Right atrium auricular region (tissue), 2 donors: ENCODE data around the gene TMPRSS4. TPM values are rescaled to one million over a fixed set of nuclear protein-coding genes. Genes with fewer than 3 reads are reported as not detected.

Experiments used
- DNase-seq: peaks from one replicate; pipeline ENCODE4 v3.0.0-alpha.2; 2019; ENCODE audit warnings: low spot score
- H3K27ac ChIP-seq, 2 donors: fragments of 200-600 bp; sonication (generic); 1 replicate in 1 of 2; 2 replicates in 1 of 2; pipeline ENCODE4 v1.5.1; 2016 to 2019
- H3K27me3 ChIP-seq, 2 donors: fragments of 200-600 bp; sonication (generic); one replicate each; pipeline versions ENCODE4 v1.5.1 to v1.6.0; 2017 to 2019
- H3K36me3 ChIP-seq: fragments of 200-600 bp; sonication (generic); one replicate; pipeline ENCODE4 v1.5.1; 2016
- H3K4me1 ChIP-seq, 2 donors: fragments of 200-600 bp; sonication (generic); one replicate each; pipeline versions ENCODE4 v1.5.1 to v1.6.0; 2017 to 2019
- H3K4me3 ChIP-seq, 2 donors: fragments of 200-600 bp; sonication (generic); 1 replicate in 1 of 2; 2 replicates in 1 of 2; pipeline ENCODE4 v1.5.1; 2017 to 2019; ENCODE audit warnings: mild to moderate bottlenecking in 1 of 2, moderate library complexity in 1 of 2
- H3K9me3 ChIP-seq, 2 donors: fragments of 200-600 bp; sonication (generic); one replicate each; pipeline ENCODE4 v1.5.1; 2019
- total RNA-seq, 2 donors: library from RNA; depleted of rRNA; stranded (reverse); fragments of >200 nt; gene quantifications; one replicate each; pipeline ENCODE4 v1.1.0, GENCODE V29; 2016
- TF ChIP-seq, protein P1 (sequence below), 2 donors: fragments of 200-600 bp; sonication (generic); IDR thresholded peaks; one replicate each; pipeline ENCODE4 v1.5.1; 2019; ENCODE audit warnings: antibody characterized with exemption in 2 of 2

Gene TMPRSS4
- total RNA-seq, 2 donors from 2014 or later = not detected

DNA sequence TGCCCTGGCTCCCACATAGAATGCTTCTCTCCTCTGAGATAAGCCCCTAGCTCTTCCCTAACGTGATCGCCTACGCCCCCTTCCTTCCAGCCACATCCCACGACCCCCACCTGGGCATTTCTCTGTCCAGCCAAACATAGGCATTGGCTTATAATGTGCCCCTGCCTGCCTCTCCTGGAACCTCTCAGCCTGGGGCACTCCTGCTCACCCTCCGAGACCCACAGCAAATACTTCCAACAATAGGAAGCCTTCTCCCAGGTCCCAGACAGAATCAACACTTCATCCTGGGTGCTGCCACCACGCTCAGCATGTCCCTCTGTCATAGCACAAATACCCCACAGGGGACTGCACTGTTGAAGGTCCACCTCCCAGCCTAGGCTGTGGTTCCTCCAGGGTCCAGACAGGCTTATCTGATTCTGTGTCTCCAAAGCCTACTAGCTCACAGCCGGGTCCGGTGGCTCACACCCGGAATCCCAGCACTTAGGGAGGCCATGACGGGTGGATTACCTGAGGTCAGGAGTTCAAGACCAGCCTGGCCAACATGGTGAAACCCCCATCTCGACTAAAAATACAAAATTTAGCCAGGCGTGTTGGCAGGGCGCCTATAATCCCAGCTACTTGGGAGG, 24.2 kb upstream of the TMPRSS4 start:
- H3K4me1 ChIP-seq = no peaks in the 10 kb centered on the region
- no peak for DNase-seq
- TF ChIP-seq, protein P1, sequence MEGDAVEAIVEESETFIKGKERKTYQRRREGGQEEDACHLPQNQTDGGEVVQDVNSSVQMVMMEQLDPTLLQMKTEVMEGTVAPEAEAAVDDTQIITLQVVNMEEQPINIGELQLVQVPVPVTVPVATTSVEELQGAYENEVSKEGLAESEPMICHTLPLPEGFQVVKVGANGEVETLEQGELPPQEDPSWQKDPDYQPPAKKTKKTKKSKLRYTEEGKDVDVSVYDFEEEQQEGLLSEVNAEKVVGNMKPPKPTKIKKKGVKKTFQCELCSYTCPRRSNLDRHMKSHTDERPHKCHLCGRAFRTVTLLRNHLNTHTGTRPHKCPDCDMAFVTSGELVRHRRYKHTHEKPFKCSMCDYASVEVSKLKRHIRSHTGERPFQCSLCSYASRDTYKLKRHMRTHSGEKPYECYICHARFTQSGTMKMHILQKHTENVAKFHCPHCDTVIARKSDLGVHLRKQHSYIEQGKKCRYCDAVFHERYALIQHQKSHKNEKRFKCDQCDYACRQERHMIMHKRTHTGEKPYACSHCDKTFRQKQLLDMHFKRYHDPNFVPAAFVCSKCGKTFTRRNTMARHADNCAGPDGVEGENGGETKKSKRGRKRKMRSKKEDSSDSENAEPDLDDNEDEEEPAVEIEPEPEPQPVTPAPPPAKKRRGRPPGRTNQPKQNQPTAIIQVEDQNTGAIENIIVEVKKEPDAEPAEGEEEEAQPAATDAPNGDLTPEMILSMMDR (IDR thresholded peaks at IDR 0.05) = no peak
- no peaks in the 10 kb centered on the region for H3K27me3 ChIP-seq
- H3K4me3 ChIP-seq = no peak overlapping the region
- H3K27ac ChIP-seq = no peak overlapping the region
- no peaks in the 10 kb centered on the region for H3K36me3 ChIP-seq
- no peaks in the 10 kb centered on the region for H3K9me3 ChIP-seq

- Histone ChIP-seq H3K4me1 (no peaks in the 10 kb centered on the region), H3K27me3 (no peaks in the 10 kb centered on the region), H3K27ac (no peak overlapping the region), H3K9me3 (no peaks in the 10 kb centered on the region), H3K36me3 (no peaks in the 10 kb centered on the region), H3K4me3 (no peak overlapping the region)
- TF ChIP-seq, protein P1 (IDR thresholded peaks at IDR 0.05) = no peak
- no peak for DNase-seq
Measured at GRCh38 chr11:118054712-118055640, 21.9 kb upstream of the TMPRSS4 start.

DNA sequence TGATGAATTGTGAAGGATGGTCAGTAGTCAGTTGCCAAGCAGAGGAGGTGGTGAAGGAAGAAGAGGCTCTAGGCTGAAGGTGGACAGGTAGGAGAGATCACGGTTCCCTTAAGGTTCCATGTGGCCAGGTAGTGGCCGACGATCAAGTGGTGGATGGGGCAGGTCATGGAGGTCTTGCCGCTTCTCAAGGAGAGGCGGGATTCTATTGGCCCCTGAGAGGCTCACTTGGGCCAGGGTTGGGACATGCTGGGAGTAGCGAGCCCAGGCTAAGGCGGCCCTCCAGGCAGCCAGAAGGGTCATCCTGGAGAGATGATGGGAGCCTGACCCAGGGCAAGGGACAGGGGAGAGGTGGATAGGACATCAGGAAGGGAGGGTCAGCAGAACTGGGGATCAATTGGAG, 20.9 kb upstream of the TMPRSS4 start:
- no peak for DNase-seq
- Histone ChIP-seq H3K4me3 (no peak overlapping the region), H3K4me1 (peaks cover 0 to 7% of the 10 kb centered on the region in 2 donors), H3K9me3 (no peaks in the 10 kb centered on the region), H3K27me3 (no peaks in the 10 kb centered on the region), H3K36me3 (no peaks in the 10 kb centered on the region), H3K27ac (no peak overlapping the region)
- TF ChIP-seq, protein P1 (IDR thresholded peaks at IDR 0.05) = no peak

GRCh38 chr11:118056806-118057205, 20.1 kb upstream of the TMPRSS4 start:
- no peak for DNase-seq

DNA sequence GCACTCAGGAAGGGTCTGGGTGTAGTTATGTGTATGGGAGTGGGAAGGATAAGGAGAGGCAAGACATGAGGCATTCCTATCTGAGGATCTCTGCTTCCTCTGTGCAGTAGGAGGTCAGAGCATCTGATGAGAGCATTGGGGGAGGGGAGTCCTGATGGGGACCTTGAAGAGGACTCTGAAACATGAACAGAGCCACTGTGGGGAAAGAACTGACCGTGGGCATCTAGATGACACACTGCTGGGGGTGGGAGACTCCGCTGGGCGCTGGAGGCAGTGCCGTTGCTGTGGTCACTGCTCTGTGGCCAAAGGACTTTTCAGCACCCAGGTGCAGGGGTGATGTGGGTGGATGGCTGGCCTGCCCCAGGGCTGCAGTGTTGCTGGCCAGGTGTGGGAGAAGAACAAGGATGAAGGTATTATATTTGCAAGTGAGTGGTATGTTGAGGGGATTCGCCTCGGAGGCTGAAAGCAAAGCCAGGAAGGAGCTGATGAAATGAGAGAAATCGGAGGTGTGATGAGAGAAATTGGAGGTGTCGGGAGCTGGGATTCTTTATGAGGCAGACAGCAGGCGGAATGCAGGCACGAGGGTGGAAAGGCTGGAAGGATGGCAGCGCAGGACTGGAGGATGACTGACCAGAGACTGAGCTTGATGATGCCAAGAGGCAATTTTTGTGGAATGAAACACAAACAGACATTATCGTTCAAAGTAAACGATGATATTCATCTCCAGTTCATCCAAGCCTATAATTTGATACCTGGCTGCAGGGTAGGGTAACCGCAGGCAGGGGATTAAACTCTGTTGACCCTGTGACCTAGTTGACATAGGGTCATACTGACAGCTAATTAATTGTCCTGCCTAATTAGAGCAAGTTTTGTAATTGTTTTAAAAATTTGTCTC, 19.4 kb upstream of the TMPRSS4 start:
- DNase-seq = no peak
- TF ChIP-seq, protein P1 (IDR thresholded peaks at IDR 0.05) = no peak
- Histone ChIP-seq H3K9me3 (no peaks in the 10 kb centered on the region), H3K36me3 (no peaks in the 10 kb centered on the region), H3K27me3 (no peaks in the 10 kb centered on the region), H3K27ac (no peak overlapping the region), H3K4me3 (no peak overlapping the region), H3K4me1 (peaks cover 0 to 10% of the 10 kb centered on the region in 2 donors)

More at GRCh38 chr11:118056806-118057205, 20.1 kb upstream of the TMPRSS4 start:
- H3K4me1 ChIP-seq = peaks cover 0 to 10% of the 10 kb centered on the region in 2 donors
- H3K27ac ChIP-seq = no peak overlapping the region
- TF ChIP-seq, protein P1 (IDR thresholded peaks at IDR 0.05) = no peak
- no peak overlapping the region for H3K4me3 ChIP-seq
- H3K9me3 ChIP-seq = no peaks in the 10 kb centered on the region
- H3K36me3 ChIP-seq = no peaks in the 10 kb centered on the region
- no peaks in the 10 kb centered on the region for H3K27me3 ChIP-seq
